ENCODE measurements around the gene CTNNA2. TPM values are rescaled to one million over a fixed set of nuclear protein-coding genes. Genes with fewer than 3 reads are reported as not detected.

The CTNNA2 gene
- total and polyA plus RNA-seq, 2 of the 8 experiments (the other 6 are each of a cell fraction or from before 2014, with no cell fraction given) = 3.9 to 9.0 TPM

DNA sequence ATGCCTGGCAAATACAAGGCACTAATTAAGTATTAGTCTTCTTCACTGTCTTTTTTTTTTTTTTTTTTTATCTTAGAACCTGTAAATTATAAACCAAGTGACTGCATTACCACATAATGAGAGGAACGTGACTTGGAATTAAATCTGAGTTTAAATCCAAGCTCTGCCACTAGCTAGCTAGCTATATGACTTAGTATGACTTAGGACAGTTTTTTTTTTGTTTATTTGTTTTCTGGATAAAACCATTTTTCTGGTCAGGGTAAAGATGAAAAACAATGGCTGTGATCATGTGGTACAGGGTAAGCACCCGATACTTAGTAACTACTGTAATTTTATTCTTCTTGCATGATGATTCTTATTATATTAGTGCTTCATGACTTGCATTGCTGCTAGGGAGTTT, 983.5 kb downstream of the CTNNA2 start:
- Histone ChIP-seq H3K27me3 (replicated peaks in 1 of 4; ENCODE audit: control insufficient read depth in 3 of 4, extremely low read depth in 1 of 4, insufficient read depth in 3 of 4, low read length in 3 of 4) (no peaks in the 10 kb centered on the region), H3K9ac (replicated peaks in 1 of 4; ENCODE audit: extremely low read depth in 1 of 4, low read depth in 3 of 4, low read length in 3 of 4) (no peak overlapping the region), H2BK12ac (ENCODE audit: low read depth, low read length) (no peak overlapping the region), H4K20me1 (replicated peaks in 1 of 2; ENCODE audit: control insufficient read depth in 1 of 2, insufficient read depth in 2 of 2, low read length in 2 of 2) (no peaks in the 10 kb centered on the region), H2BK20ac (ENCODE audit: low read length) (no peak overlapping the region), H3K79me2 (ENCODE audit: control insufficient read depth in 1 of 2, insufficient read depth in 2 of 2, low read length in 2 of 2) (no peaks in the 10 kb centered on the region), H3K23me2 (ENCODE audit: low read depth, low read length) (no peaks in the 10 kb centered on the region; the same call in 1 of the 2 replicates), H3K4ac (replicated peaks; ENCODE audit: insufficient read length, low read depth, low read length) (no peak overlapping the region), H3K9me3 (ENCODE audit: insufficient read depth in 2 of 2, low read depth in 1 of 2, low read length in 1 of 2) (no peaks in the 10 kb centered on the region), H4K8ac (ENCODE audit: extremely low read depth, insufficient read depth, low read length) (no peak overlapping the region), H2BK120ac (replicated peaks; ENCODE audit: low read depth, low read length) (no peak overlapping the region), H3K4me2 (ENCODE audit: insufficient read depth in 1 of 2, low read depth in 2 of 2, low read length in 2 of 2) (no peak overlapping the region), H3K18ac (ENCODE audit: extremely low read depth, low read length) (no peak overlapping the region), H2AK5ac (ENCODE audit: low read depth, low read length) (no peak overlapping the region), H3K27ac (ENCODE audit: low read depth, low read length) (no peak overlapping the region), H2BK5ac (ENCODE audit: low read depth, low read length) (no peak overlapping the region), H3K4me3 (ENCODE audit: extremely low read depth in 1 of 4, insufficient read depth in 2 of 4, low read depth in 3 of 4, low read length in 4 of 4) (no peak overlapping the region), H3K79me1 (ENCODE audit: low read depth, low read length) (no peaks in the 10 kb centered on the region), H4K5ac (ENCODE audit: insufficient read length, low read depth, low read length) (no peak overlapping the region), H2AFZ (ENCODE audit: low read length) (no peak overlapping the region), H3K4me1 (replicated peaks in 1 of 4; ENCODE audit: control insufficient read depth in 3 of 4, insufficient read depth in 4 of 4, low read length in 3 of 4) (no peaks in the 10 kb centered on the region), H4K91ac (replicated peaks; ENCODE audit: insufficient read length, low read length) (no peak overlapping the region), H3K36me3 (ENCODE audit: control insufficient read depth in 2 of 4, insufficient read depth in 4 of 4, low read length in 3 of 4) (no peaks in the 10 kb centered on the region), H3K23ac (ENCODE audit: insufficient read length) (no peak overlapping the region), H2BK15ac (ENCODE audit: low read length) (no peak overlapping the region), H3K14ac (ENCODE audit: insufficient read length) (no peak overlapping the region), H3K56ac (replicated peaks; ENCODE audit: insufficient read length, low read depth, low read length) (no peak overlapping the region)
- DNase-seq (ENCODE audit: low read depth in 1 of 2, low spot score in 2 of 2) (no peak), FAIRE-seq (no peak)
- ChIA-PET POLR2A (ENCODE audit: partially characterized antibody) (no interaction called here), CTCF (ENCODE audit: partially characterized antibody) (interaction anchor here (0.6 to 7.5 kb wide), 3 partner anchors 20 to 556 kb away, joined by 3 to 62 read pairs (median 4); no protein-coding TSS in a partner anchor)
- TF ChIP-seq KDM4A (IDR thresholded peaks at IDR 0.05; ENCODE audit: low read depth, low read length, severe bottlenecking) = no peak
- no peak for TF ChIP-seq CREB1 (IDR thresholded peaks at IDR 0.05)
- no peak for TF ChIP-seq RFX5 (IDR thresholded peaks at IDR 0.05; ENCODE audit: borderline replicate concordance, low read depth, low read length)
- TF ChIP-seq MAFK (IDR thresholded peaks at IDR 0.05; ENCODE audit: low read depth, low read length) = no peak
- TF ChIP-seq ASH2L (IDR thresholded peaks at IDR 0.05; ENCODE audit: low read length) = no peak
- no peak for TF ChIP-seq ZNF274 (IDR thresholded peaks at IDR 0.05; ENCODE audit: borderline replicate concordance, extremely low read depth, low read length)
- TF ChIP-seq TAF1 (IDR thresholded peaks at IDR 0.05; ENCODE audit: low read depth, low read length) = no peak
- WGBS, 2 experiments (ENCODE audit: extremely low coverage in 1 of 2, insufficient coverage in 1 of 2, insufficient read length in 1 of 2, insufficient replicate concordance in 2 of 2, low coverage in 1 of 2, low lambda C conversion rate in 2 of 2, missing lambda C conversion rate in 1 of 2) = 89% methylated on average over 2 of the region's 2 CpGs; no CpG with 5 or more reads in 1 of the 2 experiments

Data from H1 (cell line).